Colonic mucosa (tissue), 4 donors: Measurements from ENCODE around the gene TRDN. TPM values are rescaled to one million over a fixed set of nuclear protein-coding genes. Genes with fewer than 3 reads are reported as not detected.
"Not testable (repeated sequence)": the region's sequence is repeated elsewhere in the genome, so short reads cannot be mapped to it uniquely, and the experiment has no call there.

ENCODE experiments used
- DNase-seq: peaks from one replicate; pipeline ENCODE4 v3.0.0-alpha.2; 2020
- H3K27ac ChIP-seq: fragments of 200-600 bp; one replicate; pipeline ENCODE4 v1.8.0; 2021
- H3K27me3 ChIP-seq: fragments of 200-600 bp; one replicate; pipeline ENCODE4 v1.8.0; 2021
- H3K36me3 ChIP-seq: fragments of 200-600 bp; one replicate; pipeline ENCODE4 v1.8.0; 2021
- H3K4me1 ChIP-seq: fragments of 200-600 bp; one replicate; pipeline ENCODE4 v1.8.0; 2021; ENCODE audit warnings: mild to moderate bottlenecking
- H3K4me3 ChIP-seq: fragments of 200-600 bp; one replicate; pipeline ENCODE4 v1.8.0; 2021
- H3K9ac ChIP-seq, 2 donors: one replicate each; pipeline ENCODE4 v1.7.0; 2013; ENCODE audit warnings: control low read depth in 2 of 2, low read depth in 2 of 2, low read length in 2 of 2
- H3K9me3 ChIP-seq: fragments of 200-600 bp; one replicate; pipeline ENCODE4 v1.8.0; 2021
- intact Hi-C: fragments of 100-400 bp; cut with DNase I; formaldehyde crosslinking; loops from one replicate; pipeline ENCODE4 v1.14.1; 2022
- total RNA-seq, 2 donors: library from RNA; stranded (reverse); fragmentation: NEBNext Ultra II Directional in 1 of 2; extraction: Animal tissue kit (Norgen Biotek cat#: 25700) in 1 of 2; gene quantifications; one replicate each; pipeline ENCODE4 v1.2.1, GENCODE V29; 2021
- TF ChIP-seq, protein P1 (sequence below): fragments of 200-600 bp; IDR thresholded peaks from one replicate; pipeline ENCODE4 v1.8.0; 2022; ENCODE audit warnings: antibody characterized with exemption, mild to moderate bottlenecking
- donor health status: healthy.
- donor health status: DM: no; HTN: no; CAD: no.
- donor health status: DM: no; HTN: no; CAD: no.

TRDN gene
- total RNA-seq, 2 donors from 2014 or later, result not detected

DNA sequence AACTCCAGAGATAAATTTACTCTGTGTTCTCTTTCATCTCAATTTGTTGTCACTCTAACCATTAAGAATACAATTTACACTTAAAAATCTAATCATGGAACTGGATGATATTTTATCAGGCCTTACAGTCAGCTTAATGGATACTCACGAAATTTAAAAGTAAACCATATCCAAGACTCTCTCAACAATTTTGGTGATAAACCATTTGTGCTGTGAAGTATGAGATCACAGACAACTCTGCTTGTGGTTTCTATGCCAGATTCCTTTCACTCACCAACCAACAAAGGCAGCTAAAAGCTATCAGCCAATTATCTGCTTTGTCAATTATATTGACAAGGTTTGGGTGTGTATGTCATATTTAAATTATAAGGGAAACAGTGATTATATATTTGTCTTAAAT, 155.8 kb downstream of the TRDN start:
- DNase-seq, result no peak
- intact Hi-C loops, result no loop called here
- Histone ChIP-seq H3K9ac (no peak overlapping the region), H3K27ac (no peak overlapping the region), H3K4me1 (no peaks in the 10 kb centered on the region), H3K36me3 (no peaks in the 10 kb centered on the region), H3K4me3 (no peak overlapping the region), H3K27me3 (no peaks in the 10 kb centered on the region), H3K9me3 (no peaks in the 10 kb centered on the region)
- TF ChIP-seq, protein P1, sequence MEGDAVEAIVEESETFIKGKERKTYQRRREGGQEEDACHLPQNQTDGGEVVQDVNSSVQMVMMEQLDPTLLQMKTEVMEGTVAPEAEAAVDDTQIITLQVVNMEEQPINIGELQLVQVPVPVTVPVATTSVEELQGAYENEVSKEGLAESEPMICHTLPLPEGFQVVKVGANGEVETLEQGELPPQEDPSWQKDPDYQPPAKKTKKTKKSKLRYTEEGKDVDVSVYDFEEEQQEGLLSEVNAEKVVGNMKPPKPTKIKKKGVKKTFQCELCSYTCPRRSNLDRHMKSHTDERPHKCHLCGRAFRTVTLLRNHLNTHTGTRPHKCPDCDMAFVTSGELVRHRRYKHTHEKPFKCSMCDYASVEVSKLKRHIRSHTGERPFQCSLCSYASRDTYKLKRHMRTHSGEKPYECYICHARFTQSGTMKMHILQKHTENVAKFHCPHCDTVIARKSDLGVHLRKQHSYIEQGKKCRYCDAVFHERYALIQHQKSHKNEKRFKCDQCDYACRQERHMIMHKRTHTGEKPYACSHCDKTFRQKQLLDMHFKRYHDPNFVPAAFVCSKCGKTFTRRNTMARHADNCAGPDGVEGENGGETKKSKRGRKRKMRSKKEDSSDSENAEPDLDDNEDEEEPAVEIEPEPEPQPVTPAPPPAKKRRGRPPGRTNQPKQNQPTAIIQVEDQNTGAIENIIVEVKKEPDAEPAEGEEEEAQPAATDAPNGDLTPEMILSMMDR, result no peak

DNA sequence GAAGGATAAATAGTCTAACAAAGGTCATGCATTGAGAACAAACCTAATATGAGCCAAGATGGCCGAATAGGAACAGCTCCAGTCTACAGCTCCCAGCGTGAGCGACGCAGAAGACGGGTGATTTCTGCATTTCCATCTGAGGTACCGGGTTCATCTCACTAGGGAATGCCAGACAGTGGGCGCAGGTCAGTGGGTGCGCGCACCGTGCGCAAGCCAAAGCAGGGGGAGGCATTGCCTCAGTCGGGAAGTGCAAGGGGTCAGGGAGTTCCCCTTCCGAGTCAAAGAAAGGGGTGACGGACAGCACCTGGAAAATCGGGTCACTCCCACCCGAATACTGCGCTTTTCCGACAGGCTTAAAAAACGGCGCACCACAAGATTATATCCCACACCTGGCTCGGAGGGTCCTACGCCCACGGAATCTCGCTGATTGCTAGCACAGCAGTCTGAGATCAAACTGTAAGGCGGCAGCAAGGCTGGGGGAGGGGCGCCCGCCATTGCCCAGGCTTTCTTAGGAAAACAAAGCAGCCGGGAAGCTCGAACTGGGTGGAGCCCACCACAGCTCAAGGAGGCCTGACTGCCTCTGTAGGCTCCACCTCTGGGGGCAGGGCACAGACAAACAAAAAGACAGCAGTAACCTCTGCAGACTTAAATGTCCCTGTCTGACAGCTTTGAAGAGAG, 164.6 kb downstream of the TRDN start:
- H3K9ac ChIP-seq, H3K27ac ChIP-seq, H3K27me3 ChIP-seq, intact Hi-C loops, DNase-seq, H3K4me3 ChIP-seq, H3K4me1 ChIP-seq, H3K36me3 ChIP-seq, H3K9me3 ChIP-seq: not testable (repeated sequence)

DNA sequence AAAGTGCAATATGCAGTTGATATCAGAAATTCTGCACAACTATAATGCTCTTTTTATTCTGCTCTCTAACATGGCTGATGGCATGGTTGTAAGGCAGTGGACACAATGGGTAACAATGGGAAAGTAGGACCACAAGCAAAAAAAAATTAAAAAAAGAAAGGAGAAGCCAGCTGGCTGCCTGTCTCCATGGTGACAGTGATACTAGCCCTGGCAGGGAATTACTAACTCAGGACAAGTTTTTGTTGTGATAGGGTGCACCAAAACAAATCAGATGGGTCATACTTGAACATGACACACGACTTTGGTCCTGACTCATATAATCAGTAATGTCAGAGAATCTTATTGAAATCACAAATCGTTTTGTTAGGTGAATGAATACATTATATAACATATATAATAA, 169.4 kb downstream of the TRDN start:
- Histone ChIP-seq H3K36me3 (no peaks in the 10 kb centered on the region), H3K4me3 (no peak overlapping the region), H3K4me1 (no peaks in the 10 kb centered on the region), H3K9ac (no peak overlapping the region), H3K27me3 (no peaks in the 10 kb centered on the region), H3K27ac (no peak overlapping the region), H3K9me3 (no peaks in the 10 kb centered on the region)
- intact Hi-C loops, result no loop called here
- no peak for DNase-seq
- TF ChIP-seq, protein P1, result no peak

DNA sequence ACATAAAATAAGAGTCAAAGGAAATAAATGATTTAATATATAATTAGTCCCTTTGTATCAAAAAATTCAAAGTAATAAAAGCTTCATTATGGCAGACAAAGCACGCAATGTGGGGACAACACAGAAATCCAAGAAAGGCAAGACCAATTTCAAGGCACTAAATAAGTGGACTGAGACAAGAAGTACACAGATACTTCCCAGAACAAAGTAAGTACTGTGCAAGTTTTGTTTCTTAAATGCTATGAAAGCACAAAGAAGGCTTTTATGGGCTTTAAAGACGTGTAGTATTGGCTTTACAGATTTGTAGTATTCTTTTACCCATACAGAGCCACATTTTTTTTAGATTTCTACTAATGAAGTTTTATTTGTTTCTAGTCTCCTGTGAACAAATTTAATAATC, 174.6 kb downstream of the TRDN start:
- H3K9me3 ChIP-seq, result no peaks in the 10 kb centered on the region
- intact Hi-C loops, result no loop called here
- no peak overlapping the region for H3K9ac ChIP-seq
- no peaks in the 10 kb centered on the region for H3K36me3 ChIP-seq
- H3K27ac ChIP-seq, result no peak overlapping the region
- H3K4me3 ChIP-seq, result no peak overlapping the region
- no peaks in the 10 kb centered on the region for H3K4me1 ChIP-seq
- DNase-seq, result no peak
- TF ChIP-seq, protein P1, result no peak
- H3K27me3 ChIP-seq, result no peaks in the 10 kb centered on the region

DNA sequence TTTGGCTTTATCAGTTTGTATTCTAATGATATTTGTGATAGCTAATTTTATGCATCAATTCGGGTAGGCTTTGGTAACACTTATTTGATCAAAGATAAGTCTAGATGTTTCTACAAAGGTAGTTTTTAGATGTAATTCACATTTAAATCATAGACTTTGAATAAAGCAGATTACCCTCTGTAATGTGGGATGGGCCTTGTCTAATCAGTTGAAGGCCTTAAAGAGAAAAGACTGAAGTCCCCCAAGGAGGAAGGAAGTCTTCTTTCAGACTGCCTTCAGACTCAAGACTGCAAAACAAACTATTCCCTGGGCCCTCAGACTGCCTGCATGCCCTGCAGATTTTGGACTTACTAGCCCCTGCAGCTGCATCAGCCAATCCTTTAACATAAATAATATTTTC, 178.5 kb downstream of the TRDN start:
- no peak overlapping the region for H3K27ac ChIP-seq

DNA sequence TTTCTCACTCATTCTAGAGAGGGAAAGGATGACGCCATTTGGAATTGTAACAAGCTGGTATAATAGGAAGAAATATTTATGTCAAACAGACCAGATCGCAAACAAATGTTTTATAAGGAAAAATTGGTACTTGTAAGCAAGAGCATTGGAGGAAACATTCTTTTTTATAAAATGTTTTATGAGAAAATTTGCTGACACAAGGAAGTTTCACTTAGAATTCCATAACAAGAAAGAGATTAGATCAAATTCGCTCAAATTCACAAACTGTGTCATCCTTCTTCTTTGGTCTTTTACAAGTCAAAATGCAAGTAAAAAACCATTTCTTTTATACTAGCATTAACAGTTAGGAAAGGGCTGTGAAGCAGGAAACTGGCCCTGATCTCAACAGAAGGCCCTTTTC, 179.9 kb downstream of the TRDN start:
- Histone ChIP-seq H3K4me1 (no peaks in the 10 kb centered on the region), H3K27ac (no peak overlapping the region)
- no peak for DNase-seq

More for the DNA sequence above, 178.5 kb downstream of the TRDN start:
- H3K27me3 ChIP-seq, result no peaks in the 10 kb centered on the region
- intact Hi-C loops, result no loop called here
- H3K4me3 ChIP-seq, result no peak overlapping the region
- no peak overlapping the region for H3K9ac ChIP-seq
- H3K4me1 ChIP-seq, result no peaks in the 10 kb centered on the region
- H3K36me3 ChIP-seq, result no peaks in the 10 kb centered on the region
- TF ChIP-seq, protein P1, result no peak
- DNase-seq, result no peak
- no peaks in the 10 kb centered on the region for H3K9me3 ChIP-seq

More for the DNA sequence above, 179.9 kb downstream of the TRDN start:
- H3K9ac ChIP-seq, result no peak overlapping the region
- H3K27me3 ChIP-seq, result no peaks in the 10 kb centered on the region
- no peaks in the 10 kb centered on the region for H3K36me3 ChIP-seq
- no peaks in the 10 kb centered on the region for H3K9me3 ChIP-seq
- TF ChIP-seq, protein P1, result no peak
- intact Hi-C loops, result no loop called here
- no peak overlapping the region for H3K4me3 ChIP-seq
